ENCODE results near the gene BACE1-AS. TPM values are rescaled to one million over a fixed set of nuclear protein-coding genes. Genes with fewer than 3 reads are reported as not detected.

Gene BACE1-AS
- total RNA-seq = 1 to 10 TPM; 2.5 to 7.6 (median 6.3) TPM

- Histone ChIP-seq H3K27me3 (no peaks in the 10 kb centered on the region), H3K4me3 (no peak within 1 kb of the TSS), H3K36me3 (peaks cover 0 to 34% (median 0%) of the 10 kb centered on the region in 3 donors), H3K4me1 (no peaks in the 10 kb centered on the region), H3K9me3 (no peaks in the 10 kb centered on the region), H3K27ac (no peak within 1 kb of the TSS)
- TF ChIP-seq CTCF (IDR thresholded peaks at IDR 0.05) = no peak
- TF ChIP-seq POLR2A (IDR thresholded peaks at IDR 0.05) = no peak
- no peak for DNase-seq
Observed at GRCh38 chr11:117290809-117291396, at the start of gene BACE1-AS. Gene BACE1-AS, plus strand, starts transcription at chr11:117291346.

- Histone ChIP-seq H3K4me3 (no peak overlapping the region), H3K9me3 (no peaks in the 10 kb centered on the region), H3K27me3 (no peaks in the 10 kb centered on the region), H3K27ac (no peak overlapping the region), H3K4me1 (no peaks in the 10 kb centered on the region), H3K36me3 (peaks cover 0 to 76% (median 0%) of the 10 kb centered on the region in 3 donors)
- no peak for TF ChIP-seq CTCF (IDR thresholded peaks at IDR 0.05)
- no peak for TF ChIP-seq POLR2A (IDR thresholded peaks at IDR 0.05)
- no peak for DNase-seq
Observed at GRCh38 chr11:117248341-117248740, 42.8 kb upstream of the BACE1-AS start.

DNA sequence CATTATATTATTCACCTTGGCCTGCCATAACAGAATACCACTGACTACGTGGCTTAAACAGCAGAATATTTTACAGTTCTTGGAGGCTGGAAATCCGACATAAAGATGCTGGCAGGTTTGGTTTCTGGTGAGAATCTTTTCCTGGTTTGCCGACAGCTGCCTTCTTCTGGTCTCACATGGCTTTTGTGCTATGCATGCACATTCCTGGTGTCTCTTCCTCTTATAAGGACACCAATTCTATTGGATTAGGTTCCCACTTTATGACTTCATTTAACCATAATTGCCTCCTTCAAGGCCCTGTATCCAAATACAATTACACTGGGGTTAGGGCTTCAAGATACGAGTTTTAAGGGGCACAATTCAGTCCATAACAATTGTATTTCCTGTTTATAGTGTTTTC lies 41.6 kb upstream of the BACE1-AS start:
- Histone ChIP-seq H3K36me3 (peaks cover 0 to 78% (median 0%) of the 10 kb centered on the region in 3 donors), H3K9me3 (no peaks in the 10 kb centered on the region), H3K27ac (no peak overlapping the region), H3K4me1 (no peaks in the 10 kb centered on the region), H3K27me3 (no peaks in the 10 kb centered on the region), H3K4me3 (no peak overlapping the region)
- DNase-seq = no peak
- no peak for TF ChIP-seq CTCF (IDR thresholded peaks at IDR 0.05)
- TF ChIP-seq POLR2A (IDR thresholded peaks at IDR 0.05) = no peak

GRCh38 chr11:117251506-117251905 lies 39.6 kb upstream of the BACE1-AS start:
- peaks cover 0 to 64% (median 0%) of the 10 kb centered on the region in 3 donors for H3K36me3 ChIP-seq
- no peaks in the 10 kb centered on the region for H3K9me3 ChIP-seq
- no peak for DNase-seq
- H3K4me3 ChIP-seq = no peak overlapping the region
- TF ChIP-seq POLR2A (IDR thresholded peaks at IDR 0.05) (no peak), CTCF (IDR thresholded peaks at IDR 0.05) (no peak)
- no peaks in the 10 kb centered on the region for H3K27me3 ChIP-seq
- no peaks in the 10 kb centered on the region for H3K4me1 ChIP-seq
- H3K27ac ChIP-seq = no peak overlapping the region

DNA sequence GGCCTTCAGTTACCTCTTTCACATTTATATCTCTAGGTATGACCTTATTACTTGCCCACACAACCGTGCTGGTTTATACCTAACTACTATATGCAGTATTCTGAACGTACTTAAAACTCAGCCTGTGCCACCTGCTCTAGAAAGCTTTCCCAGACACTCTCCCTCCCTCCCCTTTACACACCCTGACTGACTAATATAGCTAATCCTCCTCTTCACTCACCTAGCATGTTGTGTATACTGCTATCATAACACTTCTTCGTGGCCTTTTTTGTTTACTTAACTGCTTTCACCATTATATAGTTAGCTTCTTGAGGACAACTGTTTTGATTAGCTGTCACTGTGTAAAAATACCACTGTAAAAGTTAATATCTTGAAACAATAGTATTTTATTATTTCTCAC lies 35.2 kb upstream of the BACE1-AS start:
- no peaks in the 10 kb centered on the region for H3K4me1 ChIP-seq
- no peaks in the 10 kb centered on the region for H3K27me3 ChIP-seq
- peaks cover 0 to 39% (median 0%) of the 10 kb centered on the region in 3 donors for H3K36me3 ChIP-seq
- no peak overlapping the region for H3K4me3 ChIP-seq
- DNase-seq = no peak
- H3K27ac ChIP-seq = no peak overlapping the region
- no peaks in the 10 kb centered on the region for H3K9me3 ChIP-seq
- TF ChIP-seq POLR2A (IDR thresholded peaks at IDR 0.05) = no peak
- TF ChIP-seq CTCF (IDR thresholded peaks at IDR 0.05) = no peak

GRCh38 chr11:117256573-117256972 lies 34.6 kb upstream of the BACE1-AS start:
- H3K4me1 ChIP-seq = no peaks in the 10 kb centered on the region
- no peaks in the 10 kb centered on the region for H3K27me3 ChIP-seq
- no peaks in the 10 kb centered on the region for H3K9me3 ChIP-seq
- no peak for DNase-seq
- TF ChIP-seq CTCF (IDR thresholded peaks at IDR 0.05) = no peak
- TF ChIP-seq POLR2A (IDR thresholded peaks at IDR 0.05) = no peak
- H3K36me3 ChIP-seq = peaks cover 0 to 45% (median 0%) of the 10 kb centered on the region in 3 donors
- no peak overlapping the region for H3K4me3 ChIP-seq
- no peak overlapping the region for H3K27ac ChIP-seq
